GM18519 (cell line): ENCODE data around the gene NFATC1.

ENCODE experiments used
- ATAC-seq: cut with Tn5 transposase; IDR thresholded peaks from one replicate; pipeline ENCODE4 v1.9.1; 2021; ENCODE audit warnings: mild to moderate bottlenecking, moderate library complexity; ENCODE audit not compliant: unreplicated experiment, low FRiP score

Gene NFATC1

GRCh38 chr18:79542876-79543750 lies 147.4 kb downstream of the NFATC1 start:
- ATAC-seq = no peak

- no peak for ATAC-seq
Observed at GRCh38 chr18:79543861-79544385, 148.2 kb downstream of the NFATC1 start.

GRCh38 chr18:79544386-79544963 lies 148.7 kb downstream of the NFATC1 start:
- ATAC-seq = no peak

- ATAC-seq = no peak
Observed at GRCh38 chr18:79545255-79545654, 149.5 kb downstream of the NFATC1 start.

- ATAC-seq = no peak
Observed at GRCh38 chr18:79545736-79546171, 150.0 kb downstream of the NFATC1 start.

- ATAC-seq = no peak
Observed at GRCh38 chr18:79546781-79547272, 151.1 kb downstream of the NFATC1 start.

- ATAC-seq = no peak
Observed at GRCh38 chr18:79547413-79548076, 151.8 kb downstream of the NFATC1 start.

GRCh38 chr18:79548077-79548450 lies 152.3 kb downstream of the NFATC1 start:
- ATAC-seq = no peak

GRCh38 chr18:79548621-79548985 lies 152.9 kb downstream of the NFATC1 start:
- ATAC-seq = no peak

- no peak for ATAC-seq
Observed at GRCh38 chr18:79548986-79549637, 153.4 kb downstream of the NFATC1 start.

- ATAC-seq = no peak
Observed at GRCh38 chr18:79549638-79550000, 153.9 kb downstream of the NFATC1 start.

- ATAC-seq = no peak
Observed at GRCh38 chr18:79552140-79552631, 156.5 kb downstream of the NFATC1 start.

GRCh38 chr18:79552696-79553095 lies 157.0 kb downstream of the NFATC1 start:
- no peak for ATAC-seq

GRCh38 chr18:79553154-79553553 lies 157.4 kb downstream of the NFATC1 start:
- no peak for ATAC-seq

GRCh38 chr18:79553696-79554095 lies 158.0 kb downstream of the NFATC1 start:
- ATAC-seq = no peak

- no peak for ATAC-seq
Observed at GRCh38 chr18:79554321-79554720, 158.6 kb downstream of the NFATC1 start.

- no peak for ATAC-seq
Observed at GRCh38 chr18:79554945-79555645, 159.4 kb downstream of the NFATC1 start.

GRCh38 chr18:79555885-79556284 lies 160.2 kb downstream of the NFATC1 start:
- no peak for ATAC-seq

GRCh38 chr18:79556829-79557585 lies 161.3 kb downstream of the NFATC1 start:
- ATAC-seq = no peak
